ENCODE measurements around the gene SNX32.
A peak's percentile ranks its signal among the peaks of the same experiment; 100 is the strongest.

SNX32 gene

GRCh38 chr11:65873318-65874156, 39.8 kb downstream of the SNX32 start:
- H3K4me1 ChIP-seq (ENCODE audit: insufficient read depth, poor library complexity, severe bottlenecking), result no peaks in the 10 kb centered on the region
- ATAC-seq (ENCODE audit: low read depth), result peak; percentile 58
- H3K27me3 ChIP-seq (ENCODE audit: insufficient read depth, poor library complexity, severe bottlenecking), result no peaks in the 10 kb centered on the region
- peak; percentile 93 for DNase-seq (ENCODE audit: low spot score)
- no peaks in the 10 kb centered on the region for H3K36me3 ChIP-seq (ENCODE audit: low read depth)
- H3K27ac ChIP-seq (ENCODE audit: poor library complexity, severe bottlenecking), result peak overlapping the region; percentile 72
- peak overlapping the region; percentile 34 for H3K4me3 ChIP-seq (ENCODE audit: severe bottlenecking)
- no peak for TF ChIP-seq CTCF (IDR thresholded peaks at IDR 0.05; ENCODE audit: poor library complexity, severe bottlenecking)
- H3K9me3 ChIP-seq (ENCODE audit: severe bottlenecking), result no peaks in the 10 kb centered on the region

DNA sequence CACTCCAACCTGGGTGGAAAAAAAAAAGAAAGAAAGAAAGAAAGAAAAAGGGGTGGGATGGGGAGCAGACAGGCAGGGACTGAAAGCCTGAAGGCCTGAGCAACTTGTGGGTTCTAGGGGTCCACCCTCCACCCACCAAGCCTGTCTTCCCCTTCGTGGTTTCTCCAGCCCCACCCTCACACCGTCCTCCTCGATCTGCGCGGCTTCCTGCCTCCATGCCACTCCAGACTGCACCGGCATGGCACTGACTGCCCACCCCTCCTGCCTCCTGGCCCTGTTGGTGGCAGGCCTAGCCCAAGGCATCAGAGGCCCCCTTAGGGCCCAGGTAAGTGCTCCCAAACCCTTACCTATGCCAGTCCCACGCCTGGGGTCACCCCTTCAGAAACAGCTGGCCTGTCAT, 45.9 kb downstream of the SNX32 start, which contains the start of gene CTSW:
CTSW (plus strand) TSS at position 221 of the 400 bp plus-strand sequence; CDS start at position 239, 18 bp downstream.
- Histone ChIP-seq H3K9me3 (ENCODE audit: severe bottlenecking) (no peaks in the 10 kb centered on the region), H3K4me3 (ENCODE audit: severe bottlenecking) (no peak within 1 kb of the TSS), H3K36me3 (ENCODE audit: low read depth) (peaks cover 17% of the 10 kb centered on the region), H3K4me1 (ENCODE audit: insufficient read depth, poor library complexity, severe bottlenecking) (no peaks in the 10 kb centered on the region), H3K27ac (ENCODE audit: poor library complexity, severe bottlenecking) (no peak within 1 kb of the TSS), H3K27me3 (ENCODE audit: insufficient read depth, poor library complexity, severe bottlenecking) (no peaks in the 10 kb centered on the region)
- no peak for ATAC-seq (ENCODE audit: low read depth)
- no peak for DNase-seq (ENCODE audit: low spot score)
- TF ChIP-seq CTCF (IDR thresholded peaks at IDR 0.05; ENCODE audit: poor library complexity, severe bottlenecking), result no peak

- H3K36me3 ChIP-seq (ENCODE audit: low read depth), result peaks cover 21% of the 10 kb centered on the region
- no peak overlapping the region for H3K4me3 ChIP-seq (ENCODE audit: severe bottlenecking)
Measured at GRCh38 chr11:65880027-65880426, 46.3 kb downstream of the SNX32 start.

DNA sequence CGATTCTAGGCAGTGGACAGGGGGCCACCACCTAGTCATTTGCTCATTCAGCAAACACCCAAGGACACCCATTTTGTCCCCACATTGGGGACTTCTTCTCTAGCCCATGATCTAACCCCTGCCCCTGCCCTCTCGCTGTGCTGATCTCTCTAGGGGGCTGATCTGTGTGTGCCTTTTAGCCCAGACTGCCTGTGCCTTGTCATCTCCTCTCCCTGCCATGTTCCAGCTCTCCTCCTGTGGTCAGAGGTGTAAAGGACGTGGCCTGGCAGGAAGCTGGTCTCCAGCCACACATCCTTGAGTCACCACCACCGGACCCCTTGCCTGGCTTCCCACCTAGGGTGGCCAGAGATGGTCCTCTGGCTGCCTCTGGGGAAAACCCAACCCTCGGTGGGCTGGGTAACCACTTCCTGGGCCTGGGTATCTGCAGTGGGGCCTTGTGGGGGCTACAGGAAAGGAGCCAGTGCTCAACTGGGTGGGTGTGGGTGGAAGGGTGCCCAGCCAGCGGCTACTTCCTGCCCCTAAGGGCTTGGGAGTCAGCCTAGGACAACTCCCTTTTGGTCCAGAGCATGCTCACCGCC, 47.2 kb downstream of the SNX32 start:
- ATAC-seq (ENCODE audit: low read depth), result no peak
- no peaks in the 10 kb centered on the region for H3K27me3 ChIP-seq (ENCODE audit: insufficient read depth, poor library complexity, severe bottlenecking)
- H3K36me3 ChIP-seq (ENCODE audit: low read depth), result peaks cover 28% of the 10 kb centered on the region
- no peaks in the 10 kb centered on the region for H3K4me1 ChIP-seq (ENCODE audit: insufficient read depth, poor library complexity, severe bottlenecking)
- H3K9me3 ChIP-seq (ENCODE audit: severe bottlenecking), result no peaks in the 10 kb centered on the region
- H3K27ac ChIP-seq (ENCODE audit: poor library complexity, severe bottlenecking), result peak overlapping the region; percentile 1
- DNase-seq (ENCODE audit: low spot score), result peak; percentile 52
- no peak for TF ChIP-seq CTCF (IDR thresholded peaks at IDR 0.05; ENCODE audit: poor library complexity, severe bottlenecking)
- no peak overlapping the region for H3K4me3 ChIP-seq (ENCODE audit: severe bottlenecking)

More at GRCh38 chr11:65880027-65880426, 46.3 kb downstream of the SNX32 start:
- H3K4me1 ChIP-seq (ENCODE audit: insufficient read depth, poor library complexity, severe bottlenecking), result no peaks in the 10 kb centered on the region
- no peak for TF ChIP-seq CTCF (IDR thresholded peaks at IDR 0.05; ENCODE audit: poor library complexity, severe bottlenecking)
- DNase-seq (ENCODE audit: low spot score) (no peak), ATAC-seq (ENCODE audit: low read depth) (no peak)
- no peak overlapping the region for H3K27ac ChIP-seq (ENCODE audit: poor library complexity, severe bottlenecking)
- no peaks in the 10 kb centered on the region for H3K9me3 ChIP-seq (ENCODE audit: severe bottlenecking)
- H3K27me3 ChIP-seq (ENCODE audit: insufficient read depth, poor library complexity, severe bottlenecking), result no peaks in the 10 kb centered on the region
